GM21529 (cell line): Measurements from ENCODE around the gene CAMK2G.

Source experiments
- ATAC-seq: cut with Tn5 transposase; IDR thresholded peaks from one replicate; pipeline ENCODE4 v1.9.1; 2021; ENCODE audit not compliant: unreplicated experiment

The CAMK2G gene

GRCh38 chr10:73865459-73866442, 8.6 kb downstream of the CAMK2G start:
- ATAC-seq = peak; percentile 84

DNA sequence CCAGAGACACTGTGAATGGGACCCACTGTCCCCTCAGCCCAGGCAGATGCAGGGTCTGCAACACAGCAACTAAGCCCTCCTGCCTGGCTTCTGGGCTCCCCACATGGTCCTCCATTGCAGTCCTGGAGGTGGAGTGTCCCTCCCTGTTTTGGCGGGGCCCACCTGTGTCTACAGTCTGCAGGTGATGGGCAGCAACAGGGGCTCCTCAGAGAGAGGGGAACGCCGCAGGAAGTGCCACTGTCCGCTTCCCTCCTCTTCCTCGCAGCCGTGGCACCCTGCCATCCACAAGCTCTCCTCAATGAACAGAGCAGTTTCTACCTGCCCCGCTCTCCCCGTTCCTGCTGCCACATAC, 9.3 kb downstream of the CAMK2G start:
- ATAC-seq = no peak

DNA sequence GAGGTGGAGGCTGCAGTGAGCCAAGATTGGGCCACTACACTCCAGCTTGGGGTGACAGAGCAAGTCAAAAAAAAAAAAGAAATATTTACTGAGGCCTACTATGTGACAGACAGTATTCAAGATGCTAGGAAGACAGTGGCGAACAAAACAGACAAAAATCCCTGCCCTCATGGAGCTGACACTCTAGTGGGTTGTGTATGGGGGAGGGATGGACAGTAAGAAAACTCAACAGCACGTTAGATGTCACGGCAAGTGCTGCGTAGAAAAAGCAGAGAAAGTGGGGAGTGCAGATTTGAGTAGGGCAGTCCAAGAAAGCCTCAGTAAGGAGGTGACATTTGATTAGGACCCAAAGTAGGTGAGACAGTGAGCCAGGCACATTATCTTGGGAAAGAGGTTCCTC, 10.1 kb downstream of the CAMK2G start:
- ATAC-seq = no peak

GRCh38 chr10:73863039-73863817, 11.1 kb downstream of the CAMK2G start:
- ATAC-seq = no peak

GRCh38 chr10:73862011-73862410, 12.3 kb downstream of the CAMK2G start:
- ATAC-seq = no peak

- ATAC-seq = no peak
Measured at GRCh38 chr10:73859784-73860491, 14.4 kb downstream of the CAMK2G start.

DNA sequence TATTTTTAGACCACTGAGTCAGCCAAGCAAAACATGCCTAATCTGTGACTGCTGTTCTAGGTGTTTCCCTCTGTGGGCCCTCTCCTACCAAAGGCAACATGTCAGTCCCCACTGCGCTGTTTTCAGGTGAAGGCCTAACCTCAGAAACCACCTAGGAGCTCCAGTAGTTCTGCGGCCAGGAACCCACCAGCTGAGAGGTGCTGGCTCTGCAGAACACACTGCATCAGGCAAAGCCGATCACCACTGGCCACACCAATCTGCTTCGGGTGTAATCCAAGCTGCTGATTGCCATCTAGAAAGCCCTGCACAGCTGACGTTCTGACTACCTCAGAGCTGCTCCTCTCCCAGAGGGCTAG, 14.9 kb downstream of the CAMK2G start:
- ATAC-seq = no peak

DNA sequence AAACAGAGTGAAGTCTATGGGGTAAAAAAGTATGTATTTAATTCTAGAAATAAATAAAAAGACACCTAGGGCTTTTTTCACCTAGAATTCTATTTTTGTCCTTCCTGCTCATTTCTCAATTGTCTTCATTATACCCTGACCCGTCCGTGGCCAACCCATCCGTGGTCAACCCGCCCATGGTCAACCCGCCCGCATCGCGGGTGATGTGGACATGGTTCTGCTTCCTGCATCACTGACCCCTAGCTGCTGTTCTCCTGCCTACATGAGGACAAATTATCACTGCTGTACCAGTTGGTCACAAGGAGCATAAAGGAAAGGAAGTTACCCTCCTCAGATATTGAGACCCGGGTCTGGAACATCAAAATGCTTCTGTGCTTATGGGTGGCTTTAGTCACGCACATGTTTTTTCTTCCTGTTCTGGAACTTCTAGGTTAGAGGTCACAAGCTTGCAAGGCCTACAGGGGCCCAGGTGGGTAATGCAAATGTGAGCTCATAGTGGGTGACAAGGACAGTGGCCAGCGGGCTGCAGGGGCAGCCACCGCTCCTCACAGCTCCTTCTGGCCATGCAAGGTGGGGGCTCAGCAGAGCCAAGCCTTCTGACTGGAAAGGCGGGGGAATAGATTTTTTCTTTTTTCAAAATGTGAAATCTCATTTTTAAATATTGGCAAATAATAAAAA, 15.5 kb downstream of the CAMK2G start:
- ATAC-seq = no peak

DNA sequence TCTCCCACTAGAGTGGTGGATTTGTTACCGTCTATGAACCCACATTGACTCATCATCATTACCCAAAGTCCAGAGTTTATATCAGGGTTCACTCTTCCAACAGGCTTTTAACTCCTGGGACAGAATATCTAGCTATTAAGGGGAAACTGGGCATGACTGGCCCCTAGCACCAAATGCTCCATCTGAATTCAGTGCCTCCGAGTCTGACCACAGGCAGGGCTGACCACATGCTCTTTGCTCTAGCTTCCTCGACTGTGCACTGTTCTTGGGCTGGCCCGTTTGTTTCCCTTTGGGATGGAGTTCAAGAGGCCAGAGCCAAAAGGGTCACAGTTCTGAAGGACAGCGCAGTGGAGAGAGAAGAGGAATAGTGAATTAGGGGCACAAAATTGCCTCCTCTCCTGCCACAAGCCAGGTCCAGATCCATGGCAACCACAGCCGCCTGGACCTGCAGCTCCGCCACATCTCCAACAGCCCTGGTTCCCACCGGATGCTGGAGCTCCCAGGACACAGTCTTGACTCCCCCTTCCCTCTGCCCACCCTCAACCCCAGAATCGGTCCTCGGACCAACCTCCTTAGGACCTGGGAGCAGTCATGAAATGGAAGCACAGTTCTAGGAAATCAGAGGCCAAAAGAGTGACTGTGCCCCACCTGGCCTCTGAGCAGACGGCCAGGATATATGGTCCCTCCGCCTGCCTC, 16.2 kb downstream of the CAMK2G start:
- no peak for ATAC-seq

DNA sequence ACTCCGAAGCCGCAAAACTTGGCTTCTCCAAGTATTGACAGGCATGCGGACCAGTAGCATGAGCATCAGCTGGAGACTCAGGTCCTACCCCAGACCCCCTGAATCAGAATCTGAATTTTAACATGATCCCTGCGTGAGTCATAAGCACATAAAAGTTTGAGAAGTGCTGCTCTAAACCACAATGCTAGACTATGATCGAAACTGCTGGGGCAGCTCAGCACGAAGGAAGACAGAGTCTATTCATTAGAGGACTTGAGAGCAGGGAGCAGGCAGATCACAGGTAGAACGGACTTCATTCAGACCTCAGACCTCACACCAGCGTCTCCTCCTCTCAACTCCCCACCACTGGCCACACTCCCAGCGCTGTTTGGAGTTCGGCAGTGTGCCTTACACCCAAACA, 16.9 kb downstream of the CAMK2G start:
- peak; percentile 80 for ATAC-seq

GRCh38 chr10:73856261-73856660, 18.1 kb downstream of the CAMK2G start:
- no peak for ATAC-seq

DNA sequence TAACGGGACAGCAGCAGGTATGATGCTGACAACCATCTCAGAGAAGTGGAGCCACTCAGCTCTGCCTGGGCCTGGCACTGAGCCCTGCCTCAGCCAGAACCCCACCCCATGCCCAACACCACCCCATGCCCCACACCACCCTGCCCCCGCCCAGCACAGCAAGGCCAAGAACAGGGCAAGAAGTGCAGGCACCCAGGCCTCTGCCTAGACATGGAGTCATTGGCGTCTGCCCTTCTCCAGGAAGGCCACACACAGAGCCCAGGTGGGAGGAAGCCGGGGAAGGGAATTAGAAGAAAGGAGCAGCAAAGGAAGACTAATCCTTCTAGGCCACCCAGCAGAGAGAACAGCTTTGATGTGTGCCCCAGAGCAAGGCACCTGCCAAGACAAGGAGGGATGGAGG, 18.9 kb downstream of the CAMK2G start:
- no peak for ATAC-seq

DNA sequence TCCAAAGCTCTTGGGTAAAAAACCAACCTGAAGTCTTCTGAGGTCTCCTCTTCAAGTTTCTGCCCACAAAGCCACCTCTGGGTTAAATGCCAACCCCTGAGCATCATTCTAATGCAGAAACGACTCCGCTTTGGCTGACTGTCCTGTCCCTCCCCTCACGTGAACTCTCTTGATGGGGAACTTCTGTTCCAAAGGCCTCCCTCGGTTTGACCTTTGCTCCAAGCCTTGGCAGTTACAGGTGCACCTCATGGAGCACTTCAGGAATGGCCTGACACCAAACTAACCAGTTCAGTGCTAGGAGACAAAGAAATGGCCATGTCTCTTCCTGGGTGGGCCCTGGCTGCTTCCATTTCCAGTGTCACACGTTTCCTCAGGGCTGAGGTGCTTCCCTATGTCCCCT, 20.0 kb downstream of the CAMK2G start:
- no peak for ATAC-seq

DNA sequence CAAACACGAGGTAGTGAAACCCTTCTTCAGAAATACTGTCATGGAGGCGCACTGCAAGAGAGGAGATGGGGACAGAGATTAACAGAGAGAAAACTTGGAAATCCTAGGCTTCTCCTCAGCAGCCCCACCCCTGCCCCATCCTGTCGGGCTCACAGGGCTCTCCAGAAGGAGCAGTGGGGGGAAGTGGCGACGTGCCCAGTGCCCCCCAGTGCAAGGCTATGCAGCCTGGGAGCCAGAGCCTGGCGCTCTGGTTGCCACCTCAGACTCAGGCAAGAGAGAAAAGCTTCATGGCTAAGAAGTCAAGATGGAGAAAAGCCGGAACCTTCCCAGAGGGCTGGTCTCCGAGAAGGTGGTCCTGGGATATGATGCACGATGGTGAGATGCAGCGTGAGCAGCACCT, 21.2 kb downstream of the CAMK2G start:
- no peak for ATAC-seq

DNA sequence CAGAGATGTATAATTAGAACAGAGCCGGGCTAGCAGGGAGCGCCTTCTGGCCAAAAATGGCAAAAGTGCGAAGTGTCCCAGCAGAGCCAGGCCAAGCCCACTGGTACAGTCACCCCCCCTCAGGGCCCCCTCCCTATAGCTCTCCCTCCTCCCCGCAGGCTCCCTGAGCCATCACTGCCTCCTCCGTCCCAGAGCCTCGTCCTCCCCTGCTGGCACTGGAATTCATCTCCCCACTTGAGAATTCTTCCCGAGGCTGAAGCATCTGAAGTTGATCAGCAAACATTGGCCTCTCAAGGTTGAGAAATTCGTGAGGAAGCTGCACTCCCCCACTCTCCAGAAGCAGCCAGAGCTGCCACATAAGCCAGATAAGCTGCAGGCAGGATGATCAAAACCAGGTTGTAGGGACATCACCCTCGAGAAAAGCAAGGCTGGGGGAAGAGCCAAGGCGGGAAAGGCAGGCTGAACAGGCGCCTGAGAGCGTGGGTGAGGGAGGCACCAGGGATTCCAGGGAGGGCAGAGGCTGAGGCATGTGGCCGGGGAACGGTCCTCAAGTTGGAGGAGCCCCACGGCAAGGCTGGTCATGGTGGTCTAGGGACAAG, 23.4 kb downstream of the CAMK2G start:
- no peak for ATAC-seq

DNA sequence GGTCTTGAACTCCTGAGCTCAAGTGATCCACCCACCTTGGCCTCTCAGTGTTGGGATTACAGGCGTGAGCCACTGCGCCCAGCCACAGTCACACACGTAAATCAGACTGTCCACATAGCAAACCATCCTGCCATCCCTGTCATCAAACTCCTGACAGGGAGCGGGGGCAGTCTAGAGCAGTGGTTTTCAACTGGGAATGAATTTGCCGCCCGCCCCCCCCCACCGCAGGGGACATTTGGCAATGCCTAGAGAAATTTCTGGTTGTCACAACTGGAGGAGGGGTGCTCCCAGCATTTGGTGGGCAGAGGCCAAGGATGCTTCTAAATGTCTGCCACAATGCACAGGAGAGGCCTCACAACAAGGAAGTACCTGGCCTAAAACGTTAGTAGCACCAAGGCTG, 24.1 kb downstream of the CAMK2G start:
- ATAC-seq = no peak

GRCh38 chr10:73848821-73849489, 25.4 kb downstream of the CAMK2G start:
- peak; percentile 91 for ATAC-seq

DNA sequence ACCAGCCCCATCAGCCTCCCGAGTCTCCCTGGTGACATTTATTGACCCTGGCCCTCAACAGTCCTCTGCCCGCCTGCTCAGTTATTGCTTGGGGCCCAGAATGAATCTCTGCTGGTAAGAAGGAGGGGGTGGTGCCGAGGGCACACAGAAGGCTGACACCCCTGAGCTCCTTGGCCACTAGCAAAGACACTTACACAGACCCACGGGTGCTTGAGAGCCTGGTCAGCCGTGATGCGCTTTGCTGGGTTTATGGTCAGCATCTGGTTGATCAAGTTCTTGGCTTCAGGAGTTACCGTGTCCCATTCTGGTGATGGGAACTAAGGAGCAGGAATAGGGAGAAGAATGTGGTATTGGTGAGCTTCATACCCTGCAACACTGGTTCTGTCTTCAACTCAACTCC, 27.3 kb downstream of the CAMK2G start:
- no peak for ATAC-seq

- ATAC-seq = no peak
Measured at GRCh38 chr10:73843261-73843660, 31.1 kb downstream of the CAMK2G start.

GRCh38 chr10:73842349-73842748, 32.0 kb downstream of the CAMK2G start:
- no peak for ATAC-seq
